HT1080 (cell line): ENCODE measurements around the gene MGAT3. TPM values are rescaled to one million over a fixed set of nuclear protein-coding genes. Genes with fewer than 3 reads are reported as not detected.

ENCODE experiments used
- DNase-seq: peaks from one replicate; pipeline ENCODE4 v3.0.0-alpha.2; 2015; ENCODE audit warnings: low read depth
- total RNA-seq: library from RNA; depleted of rRNA; stranded (reverse); fragments of >200 nt; shearing (Covaris generic); gene quantifications from 2 replicates; pipeline ENCODE4 v1.2.3, GENCODE V29; 2014

The MGAT3 gene
- total RNA-seq, 1 experiment from 2014 or later = 0.10 TPM

- DNase-seq = no peak
These were observed 28.8 kb upstream of the MGAT3 start for GRCh38 chr22:39427751-39428596.

- peak; percentile 25 for DNase-seq
These were observed 28.2 kb upstream of the MGAT3 start for GRCh38 chr22:39428597-39429071.

GRCh38 chr22:39429186-39429585, 27.6 kb upstream of the MGAT3 start:
- DNase-seq = no peak

- DNase-seq = no peak
These were observed 26.8 kb upstream of the MGAT3 start for GRCh38 chr22:39429916-39430575.

- DNase-seq = no peak
These were observed 26.1 kb upstream of the MGAT3 start for GRCh38 chr22:39430576-39431150.

- no peak for DNase-seq
These were observed 25.5 kb upstream of the MGAT3 start for GRCh38 chr22:39431216-39431801.

GRCh38 chr22:39431821-39432251, 25.0 kb upstream of the MGAT3 start:
- DNase-seq = no peak

- no peak for DNase-seq
These were observed 24.4 kb upstream of the MGAT3 start for GRCh38 chr22:39432361-39432811.

- DNase-seq = no peak
These were observed 23.2 kb upstream of the MGAT3 start for GRCh38 chr22:39433476-39434242.

- DNase-seq = no peak
These were observed 22.6 kb upstream of the MGAT3 start for GRCh38 chr22:39434243-39434653.

- no peak for DNase-seq
These were observed 22.1 kb upstream of the MGAT3 start for GRCh38 chr22:39434721-39435120.

GRCh38 chr22:39435616-39436015, 21.2 kb upstream of the MGAT3 start:
- no peak for DNase-seq

GRCh38 chr22:39437791-39438704, 18.8 kb upstream of the MGAT3 start:
- no peak for DNase-seq

GRCh38 chr22:39439170-39439569, 17.6 kb upstream of the MGAT3 start:
- DNase-seq = peak; percentile 59

GRCh38 chr22:39443398-39443797, 13.4 kb upstream of the MGAT3 start:
- no peak for DNase-seq

- DNase-seq = no peak
These were observed 12.5 kb upstream of the MGAT3 start for GRCh38 chr22:39444247-39444800.

GRCh38 chr22:39444937-39445465, 11.8 kb upstream of the MGAT3 start:
- no peak for DNase-seq

- DNase-seq = no peak
These were observed 11.1 kb upstream of the MGAT3 start for GRCh38 chr22:39445678-39446077.

GRCh38 chr22:39446239-39446721, 10.5 kb upstream of the MGAT3 start:
- DNase-seq = no peak
